KOPT-K1 (cell line): ENCODE data around the gene CHRNE.

Source experiments
- H3K27ac ChIP-seq: fragments of 200-600 bp; sonication (generic); 2 replicates; pipeline ENCODE4 v1.5.1; 2016; ENCODE audit warnings: antibody characterized with exemption, mild to moderate bottlenecking, low read depth, low read length; ENCODE audit not compliant: poor library complexity, severe bottlenecking
- H3K36me3 ChIP-seq: fragments of 200-600 bp; sonication (generic); 2 replicates; pipeline ENCODE4 v1.5.1; 2017; ENCODE audit warnings: antibody characterized with exemption, mild to moderate bottlenecking, low read length, moderate library complexity; ENCODE audit not compliant: insufficient read depth
- H3K9me3 ChIP-seq: fragments of 200-600 bp; sonication (generic); 2 replicates; pipeline ENCODE4 v1.5.1; 2017; ENCODE audit warnings: antibody characterized with exemption, low read length, mild to moderate bottlenecking; ENCODE audit not compliant: insufficient read depth, poor library complexity, severe bottlenecking

The CHRNE gene

GRCh38 chr17:4903051-4903818, at the start of gene CHRNE:
TSS of gene CHRNE (minus strand) at chr17:4903098. CDS start at chr17:4903063, 35 bp downstream.
- Histone ChIP-seq H3K36me3 (no peaks in the 10 kb centered on the region), H3K9me3 (no peaks in the 10 kb centered on the region), H3K27ac (peak within 1 kb of the TSS; percentile 39)

DNA sequence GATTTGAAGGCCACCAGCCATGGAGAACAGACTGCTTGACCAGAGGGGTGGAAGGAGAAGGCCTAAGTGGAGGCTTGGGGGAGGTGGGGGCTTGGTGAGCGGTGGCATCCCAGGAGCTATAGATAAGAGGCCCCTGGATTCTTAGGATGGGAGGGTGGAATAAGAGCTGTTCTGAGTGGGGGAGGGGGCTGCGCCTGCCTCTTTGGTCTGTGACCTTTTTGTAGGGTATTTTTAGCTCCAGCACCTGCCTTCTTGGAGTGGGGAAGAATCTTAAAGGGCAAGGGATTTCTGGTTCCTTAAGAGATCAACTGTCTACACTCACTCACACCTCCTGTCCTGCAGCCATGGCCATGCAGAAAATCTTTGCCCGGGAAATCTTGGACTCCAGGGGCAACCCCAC, 48.6 kb upstream of the CHRNE start:
- no peaks in the 10 kb centered on the region for H3K9me3 ChIP-seq
- peaks cover 12% of the 10 kb centered on the region for H3K36me3 ChIP-seq
- H3K27ac ChIP-seq, result peak overlapping the region; percentile 99

DNA sequence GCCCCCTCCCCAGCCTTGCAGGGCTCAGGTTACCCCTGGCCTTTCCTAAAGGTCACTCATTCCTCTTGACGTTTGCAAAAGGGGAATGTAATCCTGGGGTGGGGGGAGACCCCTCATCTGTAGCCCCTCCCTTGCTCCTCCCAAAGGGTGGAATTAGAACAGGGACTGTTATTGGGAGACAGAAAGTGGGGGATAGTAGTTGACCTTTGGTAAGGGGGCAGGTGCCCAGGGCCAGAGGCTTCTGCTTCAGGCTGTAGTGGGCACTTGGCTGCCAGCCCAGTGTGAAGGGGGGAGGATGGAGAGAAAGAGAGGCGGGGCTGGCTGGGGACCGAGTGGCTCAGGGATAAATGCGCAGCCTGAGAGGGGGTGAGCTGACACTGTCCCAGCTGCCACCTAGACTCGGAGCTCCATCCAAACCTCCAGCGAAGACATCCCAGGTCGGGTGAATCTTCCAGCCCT, 47.9 kb upstream of the CHRNE start, which contains the start of gene ENO3:
Gene ENO3 (plus strand): TSS at position 374 of the 459 bp plus-strand sequence. CDS start 711 bp downstream, outside the sequence.
- H3K9me3 ChIP-seq, result no peaks in the 10 kb centered on the region
- H3K27ac ChIP-seq, result peak within 1 kb of the TSS; percentile 99

DNA sequence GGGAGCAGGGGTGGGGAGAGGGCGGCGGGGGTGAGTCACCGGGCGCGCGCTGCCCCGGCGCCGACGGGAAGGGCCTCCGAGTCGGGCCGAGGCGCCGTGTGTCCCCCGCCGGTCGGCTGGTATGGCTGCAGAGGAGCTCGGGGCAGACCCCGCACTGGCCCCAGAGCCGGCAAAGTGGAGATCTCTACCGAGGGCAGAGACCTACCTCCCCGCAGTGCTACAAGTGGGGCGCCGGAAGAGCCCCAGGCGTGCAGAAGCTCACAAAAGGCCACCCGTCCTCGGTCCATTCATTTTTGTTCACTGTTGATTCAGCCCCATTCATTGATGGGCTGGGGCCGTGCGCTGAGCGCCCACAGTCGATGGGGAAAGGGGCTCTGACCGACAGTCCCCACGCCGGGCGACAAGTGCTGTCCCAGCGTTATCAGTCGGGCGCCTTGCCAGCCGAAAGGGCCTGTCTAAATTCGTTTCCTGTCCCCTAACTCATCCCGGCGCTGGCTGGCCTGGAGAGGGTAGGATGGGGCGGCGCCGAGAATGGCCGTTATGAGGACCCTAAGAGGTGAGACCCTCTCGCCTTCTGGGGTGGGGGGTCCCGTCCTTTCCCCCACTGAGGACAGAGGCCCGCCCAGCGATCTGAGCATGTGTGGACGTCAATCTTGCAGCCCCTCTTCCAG, 47.3 kb upstream of the CHRNE start:
- peaks cover 25% of the 10 kb centered on the region for H3K36me3 ChIP-seq
- peak overlapping the region; percentile 99 for H3K27ac ChIP-seq
- no peaks in the 10 kb centered on the region for H3K9me3 ChIP-seq

More for the DNA sequence above, 47.9 kb upstream of the CHRNE start, which contains the start of gene ENO3:
- H3K36me3 ChIP-seq, result peaks cover 19% of the 10 kb centered on the region

DNA sequence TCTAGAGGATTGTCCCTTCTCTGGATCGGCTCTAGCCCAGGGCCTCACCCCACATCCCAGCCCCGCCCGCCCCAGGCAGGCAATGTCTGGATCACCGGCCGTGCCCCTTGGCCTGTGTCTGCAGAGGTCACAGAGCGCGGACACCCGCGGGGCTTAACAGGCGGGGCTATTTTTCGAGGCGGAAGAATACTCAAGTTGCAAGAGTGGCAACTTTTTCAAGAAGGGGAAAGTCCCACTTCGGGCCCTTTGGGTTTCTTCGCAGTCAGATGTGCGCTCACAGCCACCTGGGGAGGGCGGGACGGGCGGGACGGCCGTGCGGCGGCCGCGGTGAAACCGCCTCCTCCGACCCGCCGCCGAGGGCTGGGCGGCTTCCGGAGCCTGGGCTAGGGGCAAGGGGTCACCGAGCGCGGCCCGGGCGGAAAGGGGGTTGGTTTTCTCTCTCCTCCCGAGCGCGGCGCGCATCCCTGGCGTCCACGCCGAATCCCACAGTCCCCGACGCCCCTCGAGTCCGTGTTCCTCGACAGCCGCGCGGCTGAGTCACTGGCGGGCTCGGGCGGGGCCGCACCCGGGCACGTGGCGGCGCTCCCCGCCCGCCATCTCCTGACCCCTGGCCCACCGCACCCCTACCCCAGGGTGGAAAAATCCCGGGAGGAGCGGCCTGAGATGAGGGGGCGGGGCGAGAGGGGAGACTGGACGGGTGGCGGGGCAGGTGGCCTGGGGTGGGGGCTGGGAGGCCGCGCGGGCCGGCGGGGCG, 46.6 kb upstream of the CHRNE start:
- H3K36me3 ChIP-seq, result peaks cover 32% of the 10 kb centered on the region
- peak overlapping the region; percentile 99 for H3K27ac ChIP-seq
- H3K9me3 ChIP-seq, result no peaks in the 10 kb centered on the region

DNA sequence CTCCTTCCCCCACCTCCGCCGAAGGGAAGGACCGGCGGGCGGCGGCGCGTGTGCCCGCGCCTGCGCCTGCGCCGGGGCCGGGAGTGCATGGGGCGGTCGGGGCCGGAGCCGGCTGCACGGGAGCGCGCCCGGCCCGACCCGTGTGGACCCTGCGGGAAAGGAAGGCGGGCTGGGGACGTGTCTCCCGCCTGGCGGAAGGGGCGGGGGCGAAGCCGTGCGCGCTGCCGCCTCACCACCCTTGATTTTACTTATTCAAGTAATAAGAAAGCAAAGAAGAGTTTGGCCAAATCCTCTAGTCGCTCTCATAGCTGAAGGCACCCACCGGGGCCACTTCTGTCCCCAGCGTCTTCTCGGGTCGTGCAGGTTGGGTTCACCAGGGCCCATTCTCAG, 46.0 kb upstream of the CHRNE start:
- Histone ChIP-seq H3K27ac (peak overlapping the region; percentile 99), H3K36me3 (peaks cover 37% of the 10 kb centered on the region), H3K9me3 (no peaks in the 10 kb centered on the region)

GRCh38 chr17:4948166-4948930, 45.5 kb upstream of the CHRNE start, which contains the start of gene PFN1:
TSS of gene PFN1 (minus strand) at chr17:4948530. CDS start at chr17:4948394, 136 bp downstream.
- Histone ChIP-seq H3K36me3 (peaks cover 42% of the 10 kb centered on the region), H3K27ac (peak within 1 kb of the TSS; percentile 99), H3K9me3 (no peaks in the 10 kb centered on the region)

GRCh38 chr17:4947411-4948165, 44.7 kb upstream of the CHRNE start:
- Histone ChIP-seq H3K36me3 (peaks cover 50% of the 10 kb centered on the region), H3K9me3 (no peaks in the 10 kb centered on the region), H3K27ac (peak overlapping the region; percentile 99)

GRCh38 chr17:4947010-4947410, 44.1 kb upstream of the CHRNE start:
- peak overlapping the region; percentile 99 for H3K27ac ChIP-seq
- peaks cover 56% of the 10 kb centered on the region for H3K36me3 ChIP-seq

GRCh38 chr17:4946312-4946976, 43.5 kb upstream of the CHRNE start:
- Histone ChIP-seq H3K36me3 (peaks cover 59% of the 10 kb centered on the region), H3K27ac (peak overlapping the region; percentile 99), H3K9me3 (no peaks in the 10 kb centered on the region)

More at GRCh38 chr17:4947010-4947410, 44.1 kb upstream of the CHRNE start:
- no peaks in the 10 kb centered on the region for H3K9me3 ChIP-seq

DNA sequence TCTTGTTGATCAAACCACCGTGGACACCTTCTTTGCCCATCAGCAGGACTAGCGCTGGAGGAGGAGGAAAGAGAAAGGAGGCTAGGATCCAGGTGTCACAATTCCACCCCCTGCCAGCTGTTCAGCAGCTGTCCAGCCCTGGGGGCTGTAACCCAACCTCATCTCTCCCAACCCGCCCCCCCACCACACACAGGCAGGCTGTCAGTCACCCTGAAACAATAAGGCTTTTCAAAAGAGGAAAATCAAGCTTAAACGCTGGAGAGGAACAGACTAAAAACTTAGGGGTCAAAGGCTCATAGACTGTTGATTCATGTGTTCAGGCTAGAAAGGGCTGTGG, 43.0 kb upstream of the CHRNE start:
- H3K36me3 ChIP-seq, result peaks cover 59% of the 10 kb centered on the region
- peak overlapping the region; percentile 99 for H3K27ac ChIP-seq
- no peaks in the 10 kb centered on the region for H3K9me3 ChIP-seq

DNA sequence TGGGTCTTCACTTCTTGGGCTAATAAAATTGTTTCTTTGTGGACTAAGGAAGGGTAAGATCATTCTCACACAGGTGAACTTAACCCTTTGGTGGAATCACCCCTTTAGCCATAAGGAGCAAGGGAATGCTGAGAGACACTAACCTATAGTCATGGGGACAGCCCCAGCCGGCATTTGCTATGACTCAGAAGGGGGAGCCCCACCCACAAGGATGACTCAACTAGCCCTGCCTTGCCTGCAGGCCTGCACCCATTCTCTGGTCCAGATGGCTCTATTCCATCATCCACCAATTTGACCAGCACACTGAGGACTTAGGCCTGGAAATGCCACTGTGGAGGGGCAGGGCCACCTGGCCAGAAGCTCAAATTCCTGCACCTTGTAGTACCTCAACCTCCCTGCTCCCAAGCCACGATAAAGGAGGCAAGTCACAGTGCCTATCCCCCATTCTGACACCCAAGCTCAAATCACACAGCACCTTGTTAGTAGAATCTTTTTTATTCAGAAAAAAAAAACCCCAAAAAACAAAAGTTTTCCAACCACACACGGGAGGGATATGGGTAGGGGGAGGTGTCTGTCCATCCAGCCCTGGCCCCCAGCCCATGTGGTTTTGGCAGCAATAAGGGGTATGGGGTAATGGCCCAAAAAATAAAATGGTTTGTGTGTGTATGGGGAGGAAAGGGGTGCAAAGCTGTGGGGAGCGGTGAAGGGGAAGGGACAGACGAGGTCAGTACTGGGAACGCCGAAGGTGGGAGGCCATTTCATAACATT, 42.5 kb upstream of the CHRNE start:
- Histone ChIP-seq H3K9me3 (no peaks in the 10 kb centered on the region), H3K27ac (peak overlapping the region; percentile 99), H3K36me3 (peaks cover 59% of the 10 kb centered on the region)
